GM12878 (cell line): ENCODE measurements around the gene TMPRSS7. TPM values are rescaled to one million over a fixed set of nuclear protein-coding genes. Genes with fewer than 3 reads are reported as not detected.
A peak's percentile ranks its signal among the peaks of the same experiment; 100 is the strongest.

Experiments
- BCL11A ChIP-seq: IDR thresholded peaks from 2 replicates; pipeline ENCODE4 v1.6.1; 2011; ENCODE audit warnings: low read depth, low read length
- CHD4 ChIP-seq: fragments of 200-600 bp; sonication (generic); IDR thresholded peaks from 2 replicates; pipeline ENCODE4 v1.6.1; 2016; ENCODE audit warnings: mild to moderate bottlenecking
- E2F4 ChIP-seq: IDR thresholded peaks from 2 replicates; pipeline ENCODE4 v1.6.1; 2012; ENCODE audit warnings: low read depth, low read length, improper control_type of control experiment
- E2F8 ChIP-seq: fragments of 450-650 bp; IDR thresholded peaks from 2 replicates; pipeline ENCODE4 v1.6.1; 2018; ENCODE audit warnings: mild to moderate bottlenecking, low read depth, moderate library complexity; ENCODE audit not compliant: partially characterized antibody
- E4F1 ChIP-seq: fragments of 450-650 bp; IDR thresholded peaks from 2 replicates; pipeline ENCODE4 v1.6.1; 2018; ENCODE audit warnings: borderline replicate concordance, mild to moderate bottlenecking; ENCODE audit not compliant: partially characterized antibody
- IRF5 ChIP-seq: fragments of 450-650 bp; IDR thresholded peaks from 2 replicates; pipeline ENCODE4 v1.6.1; 2017; ENCODE audit warnings: borderline replicate concordance
- MAX ChIP-seq: IDR thresholded peaks from 2 replicates; pipeline ENCODE4 v1.6.1; 2012; ENCODE audit warnings: low read depth, low read length, improper control_type of control experiment
- POLR2AphosphoS5 ChIP-seq: IDR thresholded peaks from 2 replicates; pipeline ENCODE4 v1.6.1; 2011; ENCODE audit warnings: mild to moderate bottlenecking, low read length, inconsistent platforms
- SP1 ChIP-seq: IDR thresholded peaks from one replicate; pipeline ENCODE4 v1.6.1; 2011; ENCODE audit warnings: low read depth, low read length
- SREBF2 ChIP-seq: IDR thresholded peaks from 2 replicates; pipeline ENCODE4 v1.6.1; 2012; ENCODE audit warnings: mild to moderate bottlenecking, low read length
- TBL1XR1 ChIP-seq: IDR thresholded peaks from 2 replicates; pipeline ENCODE4 v1.6.1; 2012; ENCODE audit warnings: low read depth, low read length, improper control_type of control experiment
- TCF12 ChIP-seq: IDR thresholded peaks from 2 replicates; pipeline ENCODE4 v1.6.1; 2011; ENCODE audit warnings: low read depth, mild to moderate bottlenecking, low read length
- USF2 ChIP-seq: IDR thresholded peaks from 2 replicates; pipeline ENCODE4 v1.6.1; 2011; ENCODE audit warnings: low read depth, low read length, improper control_type of control experiment, borderline replicate concordance
- ZNF24 ChIP-seq: fragments of 450-650 bp; IDR thresholded peaks from 2 replicates; pipeline ENCODE4 v1.6.1; 2017; ENCODE audit warnings: antibody characterized with exemption, mild to moderate bottlenecking
- ZNF592 ChIP-seq: fragments of 450-650 bp; IDR thresholded peaks from 2 replicates; pipeline ENCODE4 v1.6.1; 2017; ENCODE audit warnings: mild to moderate bottlenecking, moderate library complexity
- ZNF622 ChIP-seq: fragments of 450-650 bp; IDR thresholded peaks from 2 replicates; pipeline ENCODE4 v1.6.1; 2017; ENCODE audit warnings: mild to moderate bottlenecking, inconsistent platforms
- ZZZ3 ChIP-seq: IDR thresholded peaks from 2 replicates; pipeline ENCODE4 v1.6.1; 2011; ENCODE audit warnings: low read depth; ENCODE audit not compliant: control insufficient read depth, insufficient read length
- polyA plus RNA-seq, 11 experiments: library from polyadenylated mRNA; depleted of rRNA in 4 of 11; unstranded in 6 of 11; stranded (reverse) in 5 of 11; fragments of >200 nt; fragmentation: Nextera tagmentation in 4 of 11; fragmentation: Illumina TruSeq in 1 of 11; extraction: Ambion mirVana in 4 of 11; extraction: Trizol in 1 of 11; gene quantifications; 1 replicate in 1 of 11; 2 replicates in 10 of 11; pipeline versions ENCODE4 v1.2.1 to v1.2.3, GENCODE V29; 2011 to 2016; ENCODE audit warnings: inconsistent platforms in 2 of 11, missing spikeins in 2 of 11, low read depth in 1 of 11
- total RNA-seq, 4 experiments: library from RNA; depleted of rRNA in 3 of 4; stranded (reverse); fragments of >200 nt in 3 of 4; fragmentation: Illumina TruSeq in 1 of 4; extraction: Trizol in 1 of 4; gene quantifications; 2 replicates each; pipeline versions ENCODE4 v1.2.1 to v1.2.3, GENCODE V29; 2013 to 2021

The TMPRSS7 gene
- total and polyA plus RNA-seq, 10 of the 15 experiments (the other 5 are each of a cell fraction or from before 2014, with no cell fraction given): 0.03 TPM; not detected in 9

GRCh38 chr3:112115161-112115739, 80.7 kb downstream of the TMPRSS7 start (continued):
- no peak; the same call in 1 of the 2 replicates for TF ChIP-seq ZNF592
- peak; percentile 41 for TF ChIP-seq SP1
- TF ChIP-seq ZZZ3: no peak
- TF ChIP-seq E2F8: no peak
- no peak for TF ChIP-seq MAX
- no peak for TF ChIP-seq CHD4
- peak; percentile 81 for TF ChIP-seq BCL11A
- 0 out of 2 replicates have a peak, but pooled peaks have one; percentile 17 for TF ChIP-seq TBL1XR1
- no peak for TF ChIP-seq IRF5
- no peak for TF ChIP-seq SREBF2
- TF ChIP-seq POLR2AphosphoS5: peak; percentile 80
- no peak for TF ChIP-seq ZNF622
- no peak for TF ChIP-seq E2F4
- TF ChIP-seq ZNF24: peak; percentile 40; the same call in 1 of the 2 replicates
- TF ChIP-seq E4F1: no peak
- TF ChIP-seq USF2: no peak
- TF ChIP-seq TCF12: peak; percentile 80
